ENCODE data around the gene FLAD1.

FLAD1 gene

DNA sequence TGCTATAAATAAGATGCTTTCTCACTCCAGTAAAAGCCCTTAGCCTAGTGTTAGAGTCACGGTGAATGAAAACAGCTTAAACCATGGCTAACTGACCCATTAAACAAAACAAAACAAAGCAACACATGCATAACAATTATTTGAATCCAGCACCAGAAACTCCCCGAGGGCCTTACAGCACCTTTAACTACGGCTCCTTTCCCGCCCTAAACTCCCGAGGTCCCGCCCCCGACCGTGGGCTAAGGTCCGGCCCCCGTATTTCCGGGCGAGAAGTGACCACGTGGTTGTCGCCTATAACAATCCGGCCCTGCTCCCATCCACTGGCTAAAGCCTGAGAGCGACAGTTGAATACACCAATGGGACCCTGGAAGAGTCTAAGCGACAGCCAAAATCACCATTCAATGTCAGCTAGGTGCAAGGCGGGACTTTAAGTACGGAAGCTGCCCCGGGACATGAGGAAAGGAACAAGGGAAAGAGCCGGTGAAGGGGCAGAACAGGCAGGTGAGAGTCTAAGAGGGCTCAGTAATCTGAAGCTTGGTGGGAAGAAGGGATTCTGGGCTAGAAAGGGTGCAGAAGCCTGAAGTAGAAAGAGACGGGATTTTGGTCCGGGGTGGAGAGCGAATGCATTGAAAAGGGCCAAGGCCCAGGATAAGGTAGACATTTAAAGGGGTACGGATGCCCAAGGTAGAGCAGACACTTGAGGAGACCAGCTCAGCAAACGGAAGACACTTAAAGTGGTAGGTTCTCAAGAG, at the start of gene FLAD1:
Gene FLAD1, plus strand, starts transcription at position 448 of the 752 bp plus-strand sequence. CDS start 351 bp downstream, outside the sequence.
- peak; percentile 97 for DNase-seq (ENCODE audit: low spot score)

DNA sequence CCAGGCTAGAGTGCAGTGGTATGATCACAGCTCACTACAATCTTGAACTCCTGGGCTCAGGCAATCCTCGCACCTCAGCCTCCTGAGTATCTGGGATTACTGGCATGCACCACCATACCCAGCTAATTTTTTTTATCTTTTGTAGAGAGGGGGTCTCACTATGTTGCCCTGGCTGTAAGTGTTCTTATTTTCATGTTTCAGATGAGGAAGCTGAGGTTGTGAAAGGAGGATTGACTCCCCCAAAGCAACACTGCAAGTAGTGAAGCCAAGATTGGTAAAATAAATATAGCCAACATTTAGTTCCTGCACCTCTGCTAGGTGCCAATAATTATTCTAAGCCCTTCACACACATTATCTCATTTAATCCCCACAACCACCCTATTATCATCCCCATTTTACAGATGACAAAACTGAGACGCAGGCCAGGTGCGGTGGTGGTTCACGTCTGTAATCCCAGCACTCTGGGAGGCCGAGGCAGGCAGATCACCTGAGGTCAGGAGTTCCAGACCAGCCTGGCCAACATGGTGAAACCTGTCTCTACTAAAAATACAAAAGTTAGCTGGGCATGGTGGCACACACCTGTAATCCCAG, 48.7 kb upstream of the FLAD1 start:
- DNase-seq (ENCODE audit: low spot score) = no peak

DNA sequence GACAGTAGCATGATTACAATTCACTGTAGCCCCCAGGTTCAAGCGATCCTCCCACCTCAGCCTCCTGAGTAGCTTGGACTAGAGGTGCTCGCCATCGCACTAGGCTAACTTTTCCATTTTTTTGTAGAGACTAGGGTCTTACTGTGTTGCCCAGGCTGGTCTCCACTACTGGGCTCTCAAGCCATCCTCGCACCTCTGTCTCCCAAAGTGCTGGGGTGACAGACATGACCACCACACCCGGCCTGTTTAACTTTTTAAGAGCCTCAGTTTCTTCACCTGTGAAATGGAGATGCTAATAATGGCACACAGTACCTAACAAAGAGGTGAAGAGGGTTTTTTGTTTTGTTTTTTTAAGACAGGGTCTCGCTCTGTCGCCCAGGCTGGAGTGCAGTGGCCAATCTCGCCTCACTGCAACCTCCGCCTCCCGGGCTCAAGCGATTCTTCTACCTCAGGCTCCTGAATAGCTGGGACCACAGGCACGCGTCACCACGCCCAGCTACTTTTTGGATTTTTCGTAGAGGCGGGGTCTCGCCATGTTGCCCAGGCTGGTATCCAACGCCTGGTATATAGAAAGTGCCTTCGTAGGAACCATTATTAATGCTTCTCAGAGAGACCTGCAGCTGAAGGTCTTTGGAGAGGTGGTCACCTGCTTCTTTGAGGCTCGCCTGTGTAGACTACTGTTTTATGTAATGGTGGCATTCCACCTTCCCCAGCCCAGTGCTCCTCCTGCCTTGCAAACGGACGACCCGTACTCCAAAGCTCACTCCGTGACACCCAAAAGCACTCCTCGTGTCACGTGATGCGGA, 47.2 kb upstream of the FLAD1 start:
- DNase-seq (ENCODE audit: low spot score) = no peak

DNA sequence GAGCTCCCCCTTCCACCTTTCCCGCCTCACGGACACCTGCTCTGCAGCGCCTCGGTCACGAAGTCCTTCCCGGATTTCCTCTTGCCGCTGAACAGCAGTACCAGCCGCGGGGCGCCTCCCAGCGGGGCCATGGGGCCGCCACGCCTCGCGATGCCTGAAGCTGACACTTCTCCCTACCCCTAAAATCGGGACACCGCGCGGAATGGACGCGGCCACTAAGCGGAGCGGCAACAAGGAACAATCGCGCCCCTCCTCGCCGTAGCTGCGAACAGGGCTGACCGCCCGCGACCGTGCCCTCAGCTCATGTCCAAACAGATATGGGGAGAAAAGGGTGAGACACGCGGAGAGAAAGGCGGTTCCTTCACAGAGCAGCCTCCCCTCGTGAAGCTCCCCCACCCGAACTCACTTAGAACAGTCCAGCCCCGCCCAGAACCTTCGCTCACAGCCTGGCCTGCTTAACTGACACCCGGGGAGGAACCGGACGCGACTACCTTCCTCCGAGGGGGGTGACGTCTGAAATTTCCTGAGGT, 46.5 kb upstream of the FLAD1 start, which contains the start of gene PMVK:
Gene PMVK, minus strand, starts transcription at position 165 of the 530 bp plus-strand sequence. Its CDS starts 34 bp downstream, at position 131.
- DNase-seq (ENCODE audit: low spot score) = peak; percentile 97

DNA sequence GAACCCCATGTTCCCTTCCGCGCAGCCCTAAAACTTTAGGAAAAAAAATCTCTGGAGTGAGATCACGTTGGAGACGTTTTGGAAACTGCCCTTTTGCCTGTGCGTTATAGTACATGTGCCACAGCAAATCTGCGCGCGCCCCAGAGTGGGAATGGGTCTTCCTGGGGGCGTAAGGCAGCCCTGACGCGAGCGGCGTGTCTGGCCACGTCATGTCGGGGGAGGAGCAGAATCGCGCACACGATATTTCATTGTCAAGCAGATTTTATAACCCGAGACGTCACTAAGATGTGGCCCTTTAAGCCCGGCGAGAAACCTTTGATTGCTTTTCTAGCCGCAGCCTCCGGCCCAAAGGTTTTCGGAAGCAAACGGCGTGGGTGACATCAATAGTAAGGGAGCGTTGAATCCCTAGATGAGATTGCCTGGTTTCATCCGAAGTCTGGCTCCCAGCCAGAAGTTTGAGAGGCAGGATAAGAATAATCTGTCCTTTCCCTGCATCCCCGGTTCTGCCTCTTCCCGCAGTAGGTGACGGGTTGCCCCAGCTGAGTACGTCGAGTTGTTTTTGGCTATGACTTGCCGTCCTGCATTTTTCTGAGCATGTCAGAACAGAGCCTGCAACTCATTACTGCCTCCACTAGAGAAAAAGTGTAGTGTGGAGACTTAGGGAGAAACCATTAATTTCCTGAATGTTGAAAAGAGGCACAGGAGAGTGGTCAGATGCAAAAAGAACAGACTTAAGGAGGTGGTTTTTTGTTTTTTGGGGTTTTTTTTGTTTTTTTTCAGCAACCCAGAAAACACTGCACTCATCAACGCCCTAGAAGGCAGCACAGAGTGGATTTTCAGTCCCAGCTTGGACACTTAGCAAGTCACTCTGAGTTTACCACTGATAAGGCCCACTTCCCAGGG, 45.8 kb upstream of the FLAD1 start:
- peak; percentile 89 for DNase-seq (ENCODE audit: low spot score)

DNA sequence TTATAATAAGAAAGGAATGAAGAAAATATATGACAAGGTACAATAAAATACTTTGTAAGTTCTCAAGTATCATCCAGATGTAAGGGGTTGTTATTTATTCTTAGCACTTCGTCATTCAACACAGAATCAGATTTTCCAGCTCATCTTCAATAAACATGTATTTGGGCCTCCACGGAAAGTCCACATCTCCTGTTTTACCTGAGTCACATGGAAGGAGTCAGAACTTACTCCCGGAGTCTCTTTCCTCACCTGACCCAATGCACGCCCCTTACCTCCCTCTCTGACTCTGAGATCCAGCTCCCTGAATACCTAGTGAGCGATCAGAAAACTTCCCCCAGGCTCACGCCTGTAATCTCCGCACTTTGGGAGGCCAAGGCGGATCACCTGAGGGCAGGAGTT, 45.2 kb upstream of the FLAD1 start:
- no peak for DNase-seq (ENCODE audit: low spot score)

DNA sequence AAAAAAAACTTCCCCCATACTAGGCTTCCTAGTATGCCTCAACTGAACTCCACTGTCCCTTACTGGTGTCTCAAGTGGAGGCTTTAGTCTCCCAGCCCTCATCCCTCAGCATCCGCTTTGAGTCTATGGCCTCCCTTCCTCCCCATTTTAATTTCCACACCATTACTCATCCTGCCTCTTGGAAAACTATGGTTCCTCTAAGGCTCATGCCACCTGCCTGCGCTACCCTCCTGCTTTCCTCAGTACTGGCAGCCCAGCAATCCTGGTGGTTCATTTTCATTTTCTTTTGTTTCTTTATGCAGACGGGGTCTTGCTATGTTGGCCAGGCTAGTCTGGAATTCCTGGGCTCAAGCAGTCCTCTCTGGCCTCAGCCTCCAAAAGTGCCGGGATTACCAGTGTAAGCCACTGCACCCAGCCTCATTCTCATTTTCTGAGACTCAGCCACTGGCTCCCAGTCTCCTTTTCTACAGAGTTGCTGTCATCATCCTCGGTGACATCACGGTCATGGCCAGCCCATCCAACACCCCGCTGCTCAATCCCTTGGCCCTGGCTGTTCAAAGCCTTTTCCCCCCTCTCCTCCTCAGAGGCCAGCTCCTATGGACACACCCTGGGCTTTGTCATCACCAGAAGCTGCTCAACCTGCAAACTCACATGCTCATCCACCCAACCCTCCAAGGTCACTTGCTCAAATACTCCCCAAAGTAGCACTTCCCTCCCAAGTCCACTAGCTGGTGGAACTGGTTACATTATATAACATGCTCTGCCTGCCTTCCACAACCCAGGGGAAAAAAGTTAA, 44.3 kb upstream of the FLAD1 start:
- DNase-seq (ENCODE audit: low spot score) = no peak

DNA sequence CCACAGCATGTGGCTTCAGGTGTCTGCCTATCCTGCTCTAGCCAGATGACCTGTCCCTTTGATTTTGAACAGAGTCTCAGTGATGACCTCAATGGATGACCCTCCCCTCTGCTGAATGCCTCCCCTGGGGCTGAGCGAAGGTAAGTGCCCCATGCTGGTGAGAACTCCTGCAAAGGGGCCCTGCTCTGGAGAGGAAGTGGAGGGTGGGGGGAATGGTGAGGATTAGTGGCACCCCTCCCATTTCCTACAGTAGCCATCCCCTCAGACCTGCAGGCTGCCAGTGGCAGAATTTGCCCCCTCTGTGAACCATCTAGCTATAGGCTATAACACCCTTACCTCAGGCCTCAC, 43.0 kb upstream of the FLAD1 start:
- no peak for DNase-seq (ENCODE audit: low spot score)

DNA sequence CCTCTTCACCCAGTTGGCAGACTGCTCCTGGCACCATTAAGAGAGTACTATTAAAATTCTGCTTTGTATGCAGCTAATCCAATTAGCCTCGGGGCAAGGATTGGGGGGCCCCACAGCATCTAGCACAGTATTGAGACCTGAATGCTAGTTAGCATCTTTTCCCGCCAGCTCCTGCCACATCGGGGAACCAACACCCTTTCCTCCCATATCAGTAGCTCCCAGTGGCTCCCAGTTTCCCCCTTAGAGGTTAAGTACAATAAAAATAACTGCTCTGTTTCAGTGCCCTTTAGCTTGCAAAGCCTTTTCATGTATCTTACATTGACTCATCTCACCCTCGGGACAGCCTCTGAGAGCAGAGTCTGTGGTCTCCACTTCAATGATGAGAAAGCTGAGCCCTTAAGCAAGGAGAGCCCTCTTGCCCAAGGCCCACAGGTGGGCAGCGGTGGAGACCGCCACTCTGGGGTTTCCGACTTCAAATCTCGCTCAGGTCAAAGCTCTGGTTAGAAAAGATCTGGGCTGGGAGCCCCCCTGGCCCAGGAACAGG, 42.4 kb upstream of the FLAD1 start:
- no peak for DNase-seq (ENCODE audit: low spot score)

DNA sequence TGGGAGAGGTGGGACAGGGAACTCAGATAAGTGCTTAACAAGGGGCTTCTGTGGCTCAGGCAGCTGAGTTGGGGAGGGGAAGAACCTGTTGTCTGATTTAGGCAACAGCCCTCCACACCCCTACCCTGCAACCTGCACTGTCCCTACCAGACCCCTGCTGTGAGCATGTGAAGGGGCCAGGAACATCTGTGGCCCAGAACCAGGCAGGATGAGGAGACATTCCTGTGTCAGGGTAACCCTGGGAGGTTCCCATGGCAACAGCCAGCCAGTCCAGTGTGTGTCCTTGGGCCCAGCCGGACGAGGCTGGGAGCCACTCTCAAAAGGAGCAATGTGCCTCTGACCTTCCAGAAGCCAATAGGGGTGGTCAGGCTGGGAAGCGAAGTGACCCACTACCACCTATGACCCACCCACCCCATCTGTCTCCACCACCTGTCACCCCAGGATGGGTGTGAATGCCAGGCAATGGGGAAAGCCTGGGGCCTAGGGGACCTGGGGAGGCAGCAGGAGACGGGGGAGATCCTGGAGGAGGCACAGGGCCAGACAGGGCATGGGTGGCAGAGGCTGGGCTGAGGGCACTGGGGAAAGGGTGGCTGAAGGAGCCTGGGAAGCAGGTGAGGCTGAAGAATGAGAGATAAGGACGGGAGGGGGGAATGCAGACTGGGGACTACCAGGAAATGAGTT, 41.7 kb upstream of the FLAD1 start:
- DNase-seq (ENCODE audit: low spot score) = no peak

DNA sequence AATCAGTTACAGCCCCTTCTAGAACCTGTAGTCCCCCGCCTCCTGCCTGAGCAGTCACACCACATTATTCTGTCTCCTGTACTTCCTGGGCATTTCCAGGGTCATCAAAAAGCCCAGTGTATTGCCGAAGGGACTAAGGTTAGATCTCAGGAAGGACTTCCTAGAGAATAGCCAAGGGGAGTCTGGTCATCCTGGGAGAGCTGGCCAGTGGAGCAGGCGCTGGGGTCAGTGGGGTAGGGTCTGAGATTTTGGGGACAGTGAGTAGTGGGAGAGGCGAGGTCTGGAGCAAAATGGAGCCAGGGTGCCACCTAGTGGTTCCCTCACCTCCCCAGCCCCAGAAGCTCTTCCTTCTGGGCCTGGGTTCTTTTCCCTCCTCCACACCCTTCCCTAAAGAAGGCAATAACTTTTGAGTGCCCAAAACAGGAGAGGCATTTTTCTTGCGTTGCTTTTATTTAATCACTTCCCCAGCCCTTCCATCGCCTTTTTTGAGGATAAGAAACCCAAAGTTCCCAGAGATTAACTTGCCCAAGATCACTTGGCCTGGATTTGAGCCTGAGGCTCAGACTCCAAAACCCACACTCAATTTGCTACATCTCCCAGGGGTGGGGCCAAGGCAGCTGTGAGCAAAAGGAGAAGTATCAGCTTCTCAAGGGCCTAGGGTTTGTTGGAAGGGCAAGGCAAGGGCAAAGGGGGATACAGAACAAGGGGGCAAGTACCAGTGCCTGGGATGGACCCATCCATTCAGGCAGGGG, 39.3 kb upstream of the FLAD1 start:
- peak; percentile 82 for DNase-seq (ENCODE audit: low spot score)

DNA sequence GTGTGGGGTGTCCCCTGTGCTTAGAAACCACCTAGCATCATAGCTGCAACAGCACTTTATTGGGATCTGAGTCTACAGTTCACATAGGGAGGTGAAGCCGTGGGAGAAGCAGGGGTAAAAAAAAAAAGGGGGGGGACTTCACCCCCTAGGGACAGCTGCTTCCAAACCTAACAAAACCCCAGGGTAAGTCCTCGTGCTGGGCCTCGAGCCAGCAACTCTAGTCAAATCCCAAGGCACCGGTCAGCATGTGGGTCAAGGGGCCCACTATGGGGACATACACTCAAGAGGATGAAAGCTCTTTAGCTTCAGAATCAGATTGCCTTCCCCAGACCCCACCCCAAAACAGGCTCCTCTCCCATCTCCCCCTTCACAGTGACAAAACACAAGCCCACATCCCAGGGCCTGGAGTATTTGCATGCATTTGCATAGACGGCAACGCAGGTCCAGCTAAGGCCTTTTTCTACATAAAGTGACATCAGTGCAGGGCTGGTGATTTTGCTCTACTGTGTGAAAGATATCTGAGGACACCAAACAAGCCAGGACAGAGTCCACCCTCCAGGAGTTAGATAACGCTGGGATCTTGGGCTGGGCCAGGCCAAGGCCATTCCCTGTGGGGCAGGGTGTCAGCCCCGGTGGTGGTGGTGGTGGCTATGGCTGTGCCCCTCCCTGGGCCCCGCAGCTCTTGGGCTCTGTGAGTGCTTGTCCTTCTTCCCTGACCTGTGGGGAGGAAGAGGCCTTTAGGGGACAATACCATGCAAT, 38.6 kb upstream of the FLAD1 start:
- peak; percentile 82 for DNase-seq (ENCODE audit: low spot score)

DNA sequence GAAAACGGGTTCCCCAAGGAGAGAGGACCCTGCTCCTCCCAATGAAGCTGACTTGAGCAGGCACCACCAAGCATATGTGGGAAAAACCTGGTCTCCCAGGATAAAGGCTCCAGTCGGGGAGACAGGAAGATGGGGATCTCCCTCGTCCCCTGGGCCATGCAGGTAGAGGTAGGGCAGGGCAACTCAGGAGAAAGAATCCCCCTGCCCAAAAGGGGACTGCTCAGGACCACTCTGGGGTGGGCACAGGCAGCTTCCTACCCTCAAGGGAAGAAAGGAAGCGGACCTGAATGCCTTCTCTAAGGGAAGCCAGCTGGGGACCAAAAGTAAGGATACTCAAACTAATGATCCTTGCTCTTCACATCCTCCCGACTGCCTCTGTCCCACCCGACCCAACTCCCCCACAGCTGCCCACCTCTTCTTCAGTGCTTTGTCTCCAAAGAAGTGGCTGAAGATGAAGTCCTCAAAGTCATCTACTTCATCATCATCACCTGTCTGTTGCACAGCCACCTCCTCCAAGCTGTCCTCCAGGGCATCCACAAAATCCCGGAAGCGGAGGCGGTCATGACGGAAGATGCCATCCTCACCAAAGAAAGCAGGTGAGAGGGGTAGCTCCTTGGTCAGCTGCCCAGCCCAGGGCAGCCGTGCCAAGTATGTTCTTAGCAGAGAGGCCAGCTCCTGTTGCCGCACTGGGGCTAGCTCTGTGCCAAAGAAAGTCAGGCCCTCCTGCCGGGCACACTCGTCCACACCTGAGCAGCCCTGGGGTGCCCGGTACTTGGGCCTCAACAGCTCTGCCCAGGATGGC, 37.8 kb upstream of the FLAD1 start:
- no peak for DNase-seq (ENCODE audit: low spot score)

DNA sequence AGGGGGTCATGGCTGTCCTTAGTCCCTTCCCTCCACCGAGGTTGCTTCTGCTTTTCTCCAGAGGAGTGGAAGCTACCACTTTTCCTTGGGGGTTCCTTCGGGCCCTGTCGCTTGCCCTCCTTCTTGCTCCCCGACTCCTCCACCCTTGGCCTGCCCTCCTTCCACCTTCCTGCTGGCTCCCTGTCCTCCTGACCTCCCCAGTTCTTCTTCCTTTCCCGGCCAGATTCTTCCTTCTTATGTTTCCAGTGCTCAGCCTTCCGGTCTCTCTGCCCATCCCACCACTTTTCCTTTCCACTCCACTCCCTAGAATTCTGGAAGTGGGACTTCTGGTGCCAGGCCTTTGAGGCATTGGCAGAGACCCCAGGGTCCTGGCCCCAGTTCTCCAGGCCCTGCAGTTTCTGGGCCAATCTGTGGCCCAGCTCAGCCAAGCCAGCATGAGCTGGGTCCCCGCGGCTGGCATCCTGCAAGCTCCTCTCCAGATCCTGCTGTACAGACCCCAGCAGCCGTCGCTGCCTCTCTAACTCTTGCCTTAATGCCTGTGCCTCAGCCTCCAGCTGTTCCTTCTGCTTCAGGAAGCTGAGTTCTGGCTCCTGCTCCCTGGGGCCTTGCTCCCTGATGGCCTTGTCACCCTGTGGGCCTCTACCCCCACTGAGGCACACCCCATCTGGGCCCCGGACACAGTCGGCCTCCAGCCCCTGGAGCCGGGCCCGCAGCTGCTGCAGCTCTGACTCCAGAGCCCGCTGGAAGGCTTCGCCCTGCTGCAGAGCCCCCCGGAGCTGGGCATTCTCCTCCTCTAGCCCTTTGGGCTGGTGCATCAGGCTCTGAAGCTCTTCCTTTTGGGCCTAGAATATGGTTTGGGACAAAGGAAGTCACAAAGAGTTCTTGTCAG, 36.9 kb upstream of the FLAD1 start:
- no peak for DNase-seq (ENCODE audit: low spot score)

DNA sequence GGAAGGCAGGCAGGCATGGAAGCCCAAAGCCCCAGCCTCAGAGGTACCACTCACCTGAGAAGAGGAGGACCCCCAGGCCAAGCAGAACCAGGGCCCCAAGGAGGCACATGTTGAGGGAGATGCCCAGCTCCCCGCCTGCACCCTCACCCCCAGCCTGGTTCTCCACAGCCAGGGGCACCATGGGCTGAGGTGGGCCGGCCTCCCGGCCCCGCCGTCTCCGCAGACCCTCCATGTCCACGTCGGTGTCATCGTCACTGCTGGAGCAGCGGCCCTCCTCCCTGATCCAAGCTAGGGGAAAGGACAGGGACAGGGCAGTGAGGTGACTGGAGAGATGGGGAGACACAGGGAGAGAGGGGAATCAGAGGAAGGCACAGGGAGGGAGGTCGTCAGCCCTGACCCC, 35.1 kb upstream of the FLAD1 start:
- no peak for DNase-seq (ENCODE audit: low spot score)

DNA sequence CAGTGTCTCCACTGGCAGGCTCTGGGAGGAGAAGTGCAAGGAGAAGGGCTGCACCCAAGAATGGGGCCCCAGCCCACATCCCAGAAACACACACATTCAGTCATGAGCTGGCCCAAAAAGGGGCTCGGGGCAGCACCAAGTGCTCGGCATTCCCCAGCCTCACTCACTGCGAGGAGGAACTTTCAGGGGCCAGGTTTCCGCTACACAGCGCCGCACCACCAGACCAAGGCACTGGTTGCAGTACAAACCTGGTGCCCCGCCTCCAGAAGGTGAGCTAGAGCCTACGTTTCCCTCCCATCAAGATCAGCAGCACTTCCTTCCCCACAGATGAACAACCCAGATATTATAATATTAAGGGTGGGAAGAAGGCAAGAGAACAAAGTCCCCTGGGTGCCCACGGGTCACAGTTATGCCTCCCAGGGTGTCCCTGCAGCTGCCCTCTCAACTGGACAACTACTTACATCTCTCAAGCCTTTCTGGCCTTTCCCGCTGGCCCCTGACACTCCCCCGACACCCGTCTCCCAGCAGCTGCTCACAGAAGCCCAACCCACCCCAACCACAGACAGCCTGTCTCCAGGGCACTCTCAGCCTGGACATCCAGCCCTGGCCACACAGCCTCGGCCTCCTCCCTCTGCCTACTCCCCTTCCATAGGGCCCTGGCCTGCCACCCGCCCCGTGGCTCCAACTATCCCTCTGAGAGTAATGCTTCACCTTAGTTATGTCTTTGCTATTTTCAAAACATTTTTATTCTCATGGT, 31.1 kb upstream of the FLAD1 start:
- DNase-seq (ENCODE audit: low spot score) = no peak

All from HuH-7 (cell line).